Neural progenitor cell (in vitro differentiated cells): ENCODE data around the gene NRF1. TPM values are rescaled to one million over a fixed set of nuclear protein-coding genes. Genes with fewer than 3 reads are reported as not detected.

ENCODE experiments used
- DNase-seq: peaks from one replicate; pipeline ENCODE4 v3.0.0-alpha.2; 2016; ENCODE audit warnings: low spot score
- H2AFZ ChIP-seq: fragments of 200-600 bp; sonication (generic); replicated peaks from 2 replicates; pipeline ENCODE4 v1.6.1; 2016; ENCODE audit warnings: antibody characterized with exemption
- H3F3A ChIP-seq: fragments of 200-600 bp; sonication (generic); 2 replicates; pipeline ENCODE4 v1.6.1; 2016; ENCODE audit warnings: antibody characterized with exemption, low read depth
- H3K27ac ChIP-seq: fragments of 200-600 bp; sonication (generic); 2 replicates; pipeline ENCODE4 v1.5.1; 2016; ENCODE audit warnings: mild to moderate bottlenecking
- H3K27me3 ChIP-seq: fragments of 200-600 bp; sonication (generic); 2 replicates; pipeline ENCODE4 v1.6.1; 2016; ENCODE audit warnings: mild to moderate bottlenecking, moderate library complexity
- H3K36me3 ChIP-seq: fragments of 200-600 bp; sonication (generic); 2 replicates; pipeline ENCODE4 v1.5.1; 2016
- H3K4me1 ChIP-seq: fragments of 200-600 bp; sonication (generic); 2 replicates; pipeline ENCODE4 v1.6.1; 2016; ENCODE audit warnings: mixed run types
- H3K4me2 ChIP-seq: fragments of 200-600 bp; sonication (generic); 2 replicates; pipeline ENCODE4 v1.6.1; 2016
- H3K4me3 ChIP-seq: fragments of 200-600 bp; sonication (generic); 2 replicates; pipeline ENCODE4 v1.5.1; 2016
- H3K79me2 ChIP-seq: fragments of 200-600 bp; sonication (generic); 2 replicates; pipeline ENCODE4 v1.6.1; 2016; ENCODE audit warnings: low read depth
- H3K9ac ChIP-seq: fragments of 200-600 bp; sonication (generic); 2 replicates; pipeline ENCODE4 v1.6.1; 2016
- H3K9me3 ChIP-seq: fragments of 200-600 bp; sonication (generic); 2 replicates; pipeline ENCODE4 v1.5.1; 2016; ENCODE audit warnings: low read depth
- H4K20me1 ChIP-seq: fragments of 200-600 bp; sonication (generic); 2 replicates; pipeline ENCODE4 v1.6.1; 2016; ENCODE audit warnings: low read depth
- H3K27ac Mint-ChIP-seq: 3 replicates; pipeline ENCODE4 v1.8.0; 2021; ENCODE audit warnings: mixed read lengths
- H3K27me3 Mint-ChIP-seq: 2 replicates; pipeline ENCODE4 v1.8.0; 2022; ENCODE audit warnings: low read depth, mild to moderate bottlenecking, inconsistent platforms, moderate library complexity, mixed read lengths; ENCODE audit not compliant: insufficient read depth
- H3K36me3 Mint-ChIP-seq: 3 replicates; pipeline ENCODE4 v1.8.0; 2021; ENCODE audit warnings: mixed read lengths
- H3K4me1 Mint-ChIP-seq: 3 replicates; pipeline ENCODE4 v1.8.0; 2021; ENCODE audit warnings: mixed read lengths
- H3K4me3 Mint-ChIP-seq: 3 replicates; pipeline ENCODE4 v1.8.0; 2021; ENCODE audit warnings: mild to moderate bottlenecking, moderate library complexity, mixed read lengths
- H3K9me3 Mint-ChIP-seq: 3 replicates; pipeline ENCODE4 v1.8.0; 2020; ENCODE audit warnings: mixed read lengths
- EZH2 ChIP-seq: fragments of 200-600 bp; sonication (generic); IDR thresholded peaks from 2 replicates; pipeline ENCODE4 v1.6.1; 2017; ENCODE audit warnings: antibody characterized with exemption, mild to moderate bottlenecking, moderate library complexity
- EZH2phosphoT487 ChIP-seq: fragments of 200-600 bp; sonication (generic); IDR thresholded peaks from 2 replicates; pipeline ENCODE4 v1.6.1; 2017; ENCODE audit warnings: antibody characterized with exemption
- total RNA-seq: library from RNA; depleted of rRNA; stranded (reverse); fragments of >200 nt; gene quantifications from 2 replicates; pipeline ENCODE4 v1.2.3, GENCODE V29; 2015; ENCODE audit warnings: low replicate concordance
- TF ChIP-seq, protein P1 (sequence below): fragments of 200-600 bp; sonication (generic); IDR thresholded peaks from 2 replicates; pipeline ENCODE4 v1.5.1; 2017; ENCODE audit warnings: antibody characterized with exemption, mild to moderate bottlenecking

The NRF1 gene
- total RNA-seq, 1 donor from 2014 or later: 22.9 TPM

DNA sequence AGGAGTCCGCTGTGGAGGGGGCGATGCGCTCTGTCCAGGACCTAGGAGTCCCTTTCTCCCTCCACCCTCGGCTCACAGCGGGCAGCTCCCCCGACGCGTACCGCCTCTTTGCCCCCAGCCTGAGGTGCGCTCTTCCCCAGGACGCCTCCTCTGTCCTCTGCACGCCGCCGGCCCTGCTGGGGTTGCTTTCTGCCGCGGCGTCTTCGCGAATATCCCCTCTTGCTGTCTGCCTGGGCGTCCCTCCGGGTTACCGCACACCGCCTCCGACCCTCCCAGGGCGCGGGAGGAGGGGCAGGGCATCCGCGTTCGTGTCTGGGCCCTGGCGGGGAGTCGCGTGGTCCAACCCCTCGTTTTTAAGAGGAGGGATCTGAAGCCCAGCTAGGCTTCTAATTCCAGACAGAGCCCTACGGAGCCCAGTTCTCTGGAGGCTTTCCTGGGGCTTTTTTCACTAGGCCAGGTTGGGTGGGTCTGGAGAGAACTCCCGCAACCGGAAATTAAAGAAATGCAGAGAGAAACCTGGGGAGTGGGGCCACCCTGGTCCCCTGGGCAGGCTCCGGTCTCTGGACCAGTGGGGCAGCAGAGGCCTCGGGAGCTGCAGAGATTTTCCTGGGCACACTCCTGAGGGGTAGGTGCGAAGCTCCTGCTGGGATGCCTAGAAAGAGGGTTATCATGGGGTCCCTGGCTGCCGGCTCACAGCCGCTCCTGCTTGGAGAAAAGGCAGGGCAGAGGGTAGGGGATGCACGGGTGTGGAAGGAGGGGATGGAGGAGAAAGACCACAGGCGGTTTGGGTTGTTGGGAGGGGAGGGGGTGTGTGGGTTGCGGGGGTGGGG lies 174.4 kb downstream of the NRF1 start:
- Mint-ChIP-seq H3K9me3 (no peaks in the 10 kb centered on the region), H3K4me1 (peaks cover 50% of the 10 kb centered on the region), H3K27ac (no peak overlapping the region), H3K27me3 (peaks cover 67% of the 10 kb centered on the region), H3K4me3 (peak overlapping the region; percentile 56), H3K36me3 (no peaks in the 10 kb centered on the region)
- H3K9me3 ChIP-seq: no peaks in the 10 kb centered on the region
- H3K4me2 ChIP-seq: peak overlapping the region; percentile 73
- peak overlapping the region; percentile 29 for H3K4me3 ChIP-seq
- TF ChIP-seq EZH2 (peak; percentile 79), EZH2phosphoT487 (peak; percentile 75)
- TF ChIP-seq, protein P1, sequence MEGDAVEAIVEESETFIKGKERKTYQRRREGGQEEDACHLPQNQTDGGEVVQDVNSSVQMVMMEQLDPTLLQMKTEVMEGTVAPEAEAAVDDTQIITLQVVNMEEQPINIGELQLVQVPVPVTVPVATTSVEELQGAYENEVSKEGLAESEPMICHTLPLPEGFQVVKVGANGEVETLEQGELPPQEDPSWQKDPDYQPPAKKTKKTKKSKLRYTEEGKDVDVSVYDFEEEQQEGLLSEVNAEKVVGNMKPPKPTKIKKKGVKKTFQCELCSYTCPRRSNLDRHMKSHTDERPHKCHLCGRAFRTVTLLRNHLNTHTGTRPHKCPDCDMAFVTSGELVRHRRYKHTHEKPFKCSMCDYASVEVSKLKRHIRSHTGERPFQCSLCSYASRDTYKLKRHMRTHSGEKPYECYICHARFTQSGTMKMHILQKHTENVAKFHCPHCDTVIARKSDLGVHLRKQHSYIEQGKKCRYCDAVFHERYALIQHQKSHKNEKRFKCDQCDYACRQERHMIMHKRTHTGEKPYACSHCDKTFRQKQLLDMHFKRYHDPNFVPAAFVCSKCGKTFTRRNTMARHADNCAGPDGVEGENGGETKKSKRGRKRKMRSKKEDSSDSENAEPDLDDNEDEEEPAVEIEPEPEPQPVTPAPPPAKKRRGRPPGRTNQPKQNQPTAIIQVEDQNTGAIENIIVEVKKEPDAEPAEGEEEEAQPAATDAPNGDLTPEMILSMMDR: no peak
- DNase-seq: peak; percentile 63
- H3K9ac ChIP-seq: no peak overlapping the region
- peaks cover 34% of the 10 kb centered on the region for H3F3A ChIP-seq
- no peak overlapping the region for H2AFZ ChIP-seq
- H3K79me2 ChIP-seq: no peaks in the 10 kb centered on the region
- peaks cover 27% of the 10 kb centered on the region for H3K4me1 ChIP-seq
- H3K27me3 ChIP-seq: peaks cover 100% of the 10 kb centered on the region
- H3K36me3 ChIP-seq: no peaks in the 10 kb centered on the region
- H4K20me1 ChIP-seq: peaks cover 67% of the 10 kb centered on the region
- H3K27ac ChIP-seq: no peak overlapping the region

DNA sequence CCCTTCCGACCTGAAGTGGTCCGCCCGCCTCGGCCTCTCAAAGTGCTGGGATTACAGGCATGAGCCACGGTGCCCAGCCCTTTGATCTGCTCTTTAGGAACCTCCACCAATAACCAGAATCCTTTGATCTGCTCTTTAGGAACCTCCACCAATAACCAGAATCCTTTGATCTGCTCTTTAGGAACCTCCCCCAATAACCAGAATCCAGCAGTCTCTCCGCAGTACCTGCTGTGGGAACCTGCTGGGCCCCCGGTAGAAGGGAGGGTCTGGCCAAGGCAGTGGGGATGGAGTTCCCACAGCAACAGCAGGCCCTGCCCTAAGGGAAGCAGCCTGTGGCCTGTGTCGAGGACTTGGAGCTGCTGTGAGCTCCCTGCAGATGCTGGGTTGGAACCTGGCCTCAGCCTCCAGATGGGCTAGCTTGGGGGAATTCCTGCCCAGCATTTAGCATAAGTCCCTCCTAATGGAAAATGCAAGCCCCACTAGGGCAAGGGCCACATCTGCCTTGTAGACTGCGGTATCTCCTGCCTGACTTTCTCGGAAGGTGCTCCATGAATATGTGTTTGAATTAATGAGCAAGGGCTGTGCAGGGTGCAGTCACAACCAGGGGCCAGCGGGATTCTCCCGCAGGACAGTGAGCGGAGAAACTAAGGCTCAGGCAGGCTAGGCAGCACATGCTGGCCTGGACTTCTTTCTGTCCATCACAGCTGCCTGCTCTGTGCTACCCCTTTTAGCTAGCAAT lies 175.5 kb downstream of the NRF1 start:
- Histone ChIP-seq H3K27ac (no peak overlapping the region), H3K27me3 (peaks cover 93% of the 10 kb centered on the region), H3K4me1 (peaks cover 17% of the 10 kb centered on the region), H3K4me3 (no peak overlapping the region), H3K36me3 (no peaks in the 10 kb centered on the region), H3K4me2 (peak overlapping the region; percentile 73), H3K9ac (no peak overlapping the region), H3K79me2 (no peaks in the 10 kb centered on the region), H3K9me3 (no peaks in the 10 kb centered on the region), H2AFZ (no peak overlapping the region), H3F3A (peaks cover 25% of the 10 kb centered on the region), H4K20me1 (peaks cover 57% of the 10 kb centered on the region)
- Mint-ChIP-seq H3K36me3 (no peaks in the 10 kb centered on the region), H3K27me3 (peaks cover 65% of the 10 kb centered on the region), H3K9me3 (no peaks in the 10 kb centered on the region), H3K27ac (no peak overlapping the region), H3K4me3 (no peak overlapping the region), H3K4me1 (peaks cover 44% of the 10 kb centered on the region)
- DNase-seq: peak; percentile 44
- TF ChIP-seq EZH2 (peak; percentile 38), EZH2phosphoT487 (no peak)
- TF ChIP-seq, protein P1: no peak

- peaks cover 49% of the 10 kb centered on the region for H3K27me3 Mint-ChIP-seq
- H3K4me3 Mint-ChIP-seq: peak overlapping the region; percentile 27
- H3K27ac Mint-ChIP-seq: no peak overlapping the region
- Histone ChIP-seq H3K9ac (no peak overlapping the region), H3K9me3 (no peaks in the 10 kb centered on the region), H3K27ac (no peak overlapping the region), H3K27me3 (peaks cover 73% of the 10 kb centered on the region), H3K79me2 (no peaks in the 10 kb centered on the region), H3K4me3 (no peak overlapping the region), H4K20me1 (peaks cover 37% of the 10 kb centered on the region), H3K4me1 (peaks cover 17% of the 10 kb centered on the region), H3K36me3 (no peaks in the 10 kb centered on the region), H2AFZ (no peak overlapping the region), H3F3A (peaks cover 18% of the 10 kb centered on the region), H3K4me2 (no peak overlapping the region)
- TF ChIP-seq, protein P1: no peak
- no peak for TF ChIP-seq EZH2
- peaks cover 37% of the 10 kb centered on the region for H3K4me1 Mint-ChIP-seq
- no peaks in the 10 kb centered on the region for H3K36me3 Mint-ChIP-seq
- DNase-seq: no peak
- H3K9me3 Mint-ChIP-seq: no peaks in the 10 kb centered on the region
Observed at GRCh38 chr7:129789000-129789399, 177.5 kb downstream of the NRF1 start.
